ENCODE data around the gene LRIG2. TPM values are rescaled to one million over a fixed set of nuclear protein-coding genes. Genes with fewer than 3 reads are reported as not detected.
A peak's percentile ranks its signal among the peaks of the same experiment; 100 is the strongest.

Gene LRIG2
- total and polyA plus RNA-seq, 9 of the 15 experiments (the other 6 are each of a cell fraction or from before 2014, with no cell fraction given), result 1.8 to 28.1 (median 11.5) TPM

- TF ChIP-seq RAD51 (IDR thresholded peaks at IDR 0.05; ENCODE audit: borderline replicate concordance, low read depth), result no peak
- TF ChIP-seq XRCC5 (IDR thresholded peaks at IDR 0.05; ENCODE audit: low read depth, low read length), result no peak
- TF ChIP-seq KAT7 (CRISPR knock-in tag; IDR thresholded peaks at IDR 0.05; ENCODE audit: borderline replicate concordance), result 0 out of 2 replicates have a peak, but pooled peaks have one; percentile 35
- no peak for TF ChIP-seq HOMEZ (CRISPR knock-in tag; IDR thresholded peaks at IDR 0.05)
- TF ChIP-seq C11orf30 (IDR thresholded peaks at IDR 0.05; ENCODE audit: low read depth), result no peak
- no peak for TF ChIP-seq CEBPZ (IDR thresholded peaks at IDR 0.05; ENCODE audit: borderline replicate concordance, low read depth, low read length)
- no peak for TF ChIP-seq E2F5 (CRISPR knock-in tag; IDR thresholded peaks at IDR 0.05)
- TF ChIP-seq MBD2 (IDR thresholded peaks at IDR 0.05; ENCODE audit: borderline replicate concordance, low read depth), result 0 out of 2 replicates have a peak, but pooled peaks have one; percentile 28
- TF ChIP-seq, protein P1, sequence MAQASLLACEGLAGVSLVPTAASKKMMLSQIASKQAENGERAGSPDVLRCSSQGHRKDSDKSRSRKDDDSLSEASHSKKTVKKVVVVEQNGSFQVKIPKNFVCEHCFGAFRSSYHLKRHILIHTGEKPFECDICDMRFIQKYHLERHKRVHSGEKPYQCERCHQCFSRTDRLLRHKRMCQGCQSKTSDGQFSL (CRISPR knock-in tag; IDR thresholded peaks at IDR 0.05), result no peak
- TF ChIP-seq, protein P1 (tag; IDR thresholded peaks at IDR 0.05), result no peak
- no peak for TF ChIP-seq PRMT5 (CRISPR knock-in tag; IDR thresholded peaks at IDR 0.05)
- TF ChIP-seq HDAC8 (tag; IDR thresholded peaks at IDR 0.05), result no peak
- TF ChIP-seq FOS (IDR thresholded peaks at IDR 0.05; ENCODE audit: extremely low read depth, insufficient read length), result no peak
- no peak for TF ChIP-seq NFIX (CRISPR knock-in tag; IDR thresholded peaks at IDR 0.05; ENCODE audit: low read depth)
- no peak for TF ChIP-seq HOXB6 (CRISPR knock-in tag; IDR thresholded peaks at IDR 0.05; ENCODE audit: borderline replicate concordance)
- TF ChIP-seq ATF6 (CRISPR knock-in tag; IDR thresholded peaks at IDR 0.05), result no peak
These were observed 67.8 kb downstream of the LRIG2 start (continued) for GRCh38 chr1:113140588-113141446.
